GM12878 (cell line): ENCODE measurements around the gene RASSF4. TPM values are rescaled to one million over a fixed set of nuclear protein-coding genes. Genes with fewer than 3 reads are reported as not detected.

Experiments used
- JUNB ChIP-seq: IDR thresholded peaks from 2 replicates; pipeline ENCODE4 v1.6.1; 2016; ENCODE audit warnings: antibody characterized with exemption, mild to moderate bottlenecking
- PAX5 ChIP-seq: IDR thresholded peaks from 2 replicates; pipeline ENCODE4 v1.6.1; 2011; ENCODE audit warnings: low read depth, low read length, borderline replicate concordance
- SREBF2 ChIP-seq: IDR thresholded peaks from 2 replicates; pipeline ENCODE4 v1.6.1; 2012; ENCODE audit warnings: mild to moderate bottlenecking, low read length
- polyA plus RNA-seq, 11 experiments: library from polyadenylated mRNA; depleted of rRNA in 4 of 11; unstranded in 6 of 11; stranded (reverse) in 5 of 11; fragments of >200 nt; fragmentation: Nextera tagmentation in 4 of 11; fragmentation: Illumina TruSeq in 1 of 11; extraction: Ambion mirVana in 4 of 11; extraction: Trizol in 1 of 11; gene quantifications; 1 replicate in 1 of 11; 2 replicates in 10 of 11; pipeline versions ENCODE4 v1.2.1 to v1.2.3, GENCODE V29; 2011 to 2016; ENCODE audit warnings: inconsistent platforms in 2 of 11, missing spikeins in 2 of 11, low read depth in 1 of 11
- total RNA-seq, 4 experiments: library from RNA; depleted of rRNA in 3 of 4; stranded (reverse); fragments of >200 nt in 3 of 4; fragmentation: Illumina TruSeq in 1 of 4; extraction: Trizol in 1 of 4; gene quantifications; 2 replicates each; pipeline versions ENCODE4 v1.2.1 to v1.2.3, GENCODE V29; 2013 to 2021
- TF ChIP-seq, protein P1 (sequence below): fragments of 450-650 bp; formaldehyde crosslinking; IDR thresholded peaks from 2 replicates; pipeline ENCODE4 v1.4.0; 2022; ENCODE audit warnings: mild to moderate bottlenecking, moderate library complexity
- TF ChIP-seq, protein P2 (sequence below): fragments of 450-650 bp; conservative IDR thresholded peaks from 2 replicates; pipeline ENCODE4 v1.6.1; 2017; ENCODE audit warnings: mild to moderate bottlenecking, moderate library complexity
- TF ChIP-seq, protein P3 (sequence below): IDR thresholded peaks from 2 replicates; pipeline ENCODE4 v1.6.1; 2011; ENCODE audit warnings: mild to moderate bottlenecking, low read depth, low read length, moderate library complexity; ENCODE audit not compliant: insufficient replicate concordance

The RASSF4 gene
- total and polyA plus RNA-seq, 10 of the 15 experiments (the other 5 are each of a cell fraction or from before 2014, with no cell fraction given) = 3.7 to 71.1 (median 16.8) TPM

DNA sequence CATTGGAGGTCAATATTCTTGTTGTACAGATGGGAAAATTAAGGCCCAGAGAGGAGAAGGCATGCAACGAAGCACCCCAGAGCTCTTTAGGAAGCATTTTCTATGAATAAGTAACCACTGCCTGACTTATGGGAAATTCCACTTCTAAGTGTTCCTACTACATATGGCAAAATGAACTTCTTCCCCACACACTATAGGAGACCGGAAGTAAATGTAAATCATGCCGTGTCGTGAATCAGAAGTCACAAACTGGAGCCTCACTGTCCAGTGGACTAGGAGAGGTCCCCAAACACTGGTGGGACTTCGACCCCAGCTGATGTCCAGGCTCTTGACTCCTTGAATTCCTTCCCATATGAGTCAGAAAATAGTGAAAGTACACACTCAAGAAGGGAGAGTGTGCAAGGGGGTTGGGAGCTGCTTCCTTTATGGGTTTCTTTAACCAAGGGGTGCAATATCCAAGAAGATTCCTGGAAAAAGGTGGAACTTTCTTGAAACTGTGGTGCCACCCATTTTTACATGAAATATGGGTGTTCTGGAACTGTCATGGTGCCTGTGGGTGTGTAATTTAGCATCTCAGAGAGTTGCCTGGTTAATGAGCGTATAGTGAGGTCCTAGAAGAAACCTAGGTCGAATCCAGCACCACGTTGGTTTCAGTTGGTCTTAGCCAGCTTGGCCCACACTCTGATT, 6.7 kb downstream of the RASSF4 start (continued):
- TF ChIP-seq, protein P1, sequence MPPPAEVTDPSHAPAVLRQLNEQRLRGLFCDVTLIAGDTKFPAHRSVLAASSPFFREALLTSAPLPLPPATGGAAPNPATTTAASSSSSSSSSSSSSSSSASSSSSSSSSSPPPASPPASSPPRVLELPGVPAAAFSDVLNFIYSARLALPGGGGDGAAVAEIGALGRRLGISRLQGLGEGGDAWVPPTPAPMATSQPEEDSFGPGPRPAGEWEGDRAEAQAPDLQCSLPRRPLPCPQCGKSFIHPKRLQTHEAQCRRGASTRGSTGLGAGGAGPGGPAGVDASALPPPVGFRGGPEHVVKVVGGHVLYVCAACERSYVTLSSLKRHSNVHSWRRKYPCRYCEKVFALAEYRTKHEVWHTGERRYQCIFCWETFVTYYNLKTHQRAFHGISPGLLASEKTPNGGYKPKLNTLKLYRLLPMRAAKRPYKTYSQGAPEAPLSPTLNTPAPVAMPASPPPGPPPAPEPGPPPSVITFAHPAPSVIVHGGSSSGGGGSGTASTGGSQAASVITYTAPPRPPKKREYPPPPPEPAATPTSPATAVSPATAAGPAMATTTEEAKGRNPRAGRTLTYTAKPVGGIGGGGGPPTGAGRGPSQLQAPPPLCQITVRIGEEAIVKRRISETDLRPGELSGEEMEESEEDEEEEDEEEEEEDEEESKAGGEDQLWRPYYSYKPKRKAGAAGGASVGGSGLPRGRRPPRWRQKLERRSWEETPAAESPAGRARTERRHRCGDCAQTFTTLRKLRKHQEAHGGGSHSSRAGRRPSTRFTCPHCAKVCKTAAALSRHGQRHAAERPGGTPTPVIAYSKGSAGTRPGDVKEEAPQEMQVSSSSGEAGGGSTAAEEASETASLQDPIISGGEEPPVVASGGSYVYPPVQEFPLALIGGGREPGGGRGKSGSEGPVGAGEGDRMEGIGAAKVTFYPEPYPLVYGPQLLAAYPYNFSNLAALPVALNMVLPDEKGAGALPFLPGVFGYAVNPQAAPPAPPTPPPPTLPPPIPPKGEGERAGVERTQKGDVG (CRISPR knock-in tag) = no peak
- TF ChIP-seq, protein P2, sequence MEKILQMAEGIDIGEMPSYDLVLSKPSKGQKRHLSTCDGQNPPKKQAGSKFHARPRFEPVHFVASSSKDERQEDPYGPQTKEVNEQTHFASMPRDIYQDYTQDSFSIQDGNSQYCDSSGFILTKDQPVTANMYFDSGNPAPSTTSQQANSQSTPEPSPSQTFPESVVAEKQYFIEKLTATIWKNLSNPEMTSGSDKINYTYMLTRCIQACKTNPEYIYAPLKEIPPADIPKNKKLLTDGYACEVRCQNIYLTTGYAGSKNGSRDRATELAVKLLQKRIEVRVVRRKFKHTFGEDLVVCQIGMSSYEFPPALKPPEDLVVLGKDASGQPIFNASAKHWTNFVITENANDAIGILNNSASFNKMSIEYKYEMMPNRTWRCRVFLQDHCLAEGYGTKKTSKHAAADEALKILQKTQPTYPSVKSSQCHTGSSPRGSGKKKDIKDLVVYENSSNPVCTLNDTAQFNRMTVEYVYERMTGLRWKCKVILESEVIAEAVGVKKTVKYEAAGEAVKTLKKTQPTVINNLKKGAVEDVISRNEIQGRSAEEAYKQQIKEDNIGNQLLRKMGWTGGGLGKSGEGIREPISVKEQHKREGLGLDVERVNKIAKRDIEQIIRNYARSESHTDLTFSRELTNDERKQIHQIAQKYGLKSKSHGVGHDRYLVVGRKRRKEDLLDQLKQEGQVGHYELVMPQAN = no peak
- TF ChIP-seq SREBF2 = no peak
- peak; percentile 32; the same call in 1 of the 2 replicates for TF ChIP-seq JUNB
- TF ChIP-seq, protein P3, sequence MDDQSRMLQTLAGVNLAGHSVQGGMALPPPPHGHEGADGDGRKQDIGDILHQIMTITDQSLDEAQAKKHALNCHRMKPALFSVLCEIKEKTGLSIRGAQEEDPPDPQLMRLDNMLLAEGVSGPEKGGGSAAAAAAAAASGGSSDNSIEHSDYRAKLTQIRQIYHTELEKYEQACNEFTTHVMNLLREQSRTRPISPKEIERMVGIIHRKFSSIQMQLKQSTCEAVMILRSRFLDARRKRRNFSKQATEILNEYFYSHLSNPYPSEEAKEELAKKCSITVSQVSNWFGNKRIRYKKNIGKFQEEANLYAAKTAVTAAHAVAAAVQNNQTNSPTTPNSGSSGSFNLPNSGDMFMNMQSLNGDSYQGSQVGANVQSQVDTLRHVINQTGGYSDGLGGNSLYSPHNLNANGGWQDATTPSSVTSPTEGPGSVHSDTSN = no peak
- no peak for TF ChIP-seq PAX5
